Measurements from ENCODE around the gene CTBP2.

DNA sequence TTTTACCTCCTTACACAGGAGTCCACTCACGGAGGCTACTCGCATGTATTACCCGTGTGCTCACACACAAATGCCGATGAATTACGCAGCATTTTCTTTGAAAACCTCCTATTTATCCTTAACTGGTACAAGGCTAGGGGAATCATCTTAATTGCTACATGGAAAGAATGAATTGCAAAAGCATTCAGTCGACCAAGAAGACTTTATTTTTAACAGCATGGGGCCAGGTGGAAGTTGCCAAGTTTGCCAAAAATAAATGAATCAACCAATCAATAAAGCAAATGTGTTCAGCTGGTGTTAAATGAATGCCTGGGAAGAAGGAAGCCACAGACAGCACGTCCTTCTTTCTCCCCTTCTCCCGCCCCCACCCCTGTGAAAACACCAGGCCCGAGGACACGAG is 55.8 kb downstream of the CTBP2 start:
- no peak for TF ChIP-seq ZNF24 (IDR thresholded peaks at IDR 0.05)
- TF ChIP-seq, protein P1, sequence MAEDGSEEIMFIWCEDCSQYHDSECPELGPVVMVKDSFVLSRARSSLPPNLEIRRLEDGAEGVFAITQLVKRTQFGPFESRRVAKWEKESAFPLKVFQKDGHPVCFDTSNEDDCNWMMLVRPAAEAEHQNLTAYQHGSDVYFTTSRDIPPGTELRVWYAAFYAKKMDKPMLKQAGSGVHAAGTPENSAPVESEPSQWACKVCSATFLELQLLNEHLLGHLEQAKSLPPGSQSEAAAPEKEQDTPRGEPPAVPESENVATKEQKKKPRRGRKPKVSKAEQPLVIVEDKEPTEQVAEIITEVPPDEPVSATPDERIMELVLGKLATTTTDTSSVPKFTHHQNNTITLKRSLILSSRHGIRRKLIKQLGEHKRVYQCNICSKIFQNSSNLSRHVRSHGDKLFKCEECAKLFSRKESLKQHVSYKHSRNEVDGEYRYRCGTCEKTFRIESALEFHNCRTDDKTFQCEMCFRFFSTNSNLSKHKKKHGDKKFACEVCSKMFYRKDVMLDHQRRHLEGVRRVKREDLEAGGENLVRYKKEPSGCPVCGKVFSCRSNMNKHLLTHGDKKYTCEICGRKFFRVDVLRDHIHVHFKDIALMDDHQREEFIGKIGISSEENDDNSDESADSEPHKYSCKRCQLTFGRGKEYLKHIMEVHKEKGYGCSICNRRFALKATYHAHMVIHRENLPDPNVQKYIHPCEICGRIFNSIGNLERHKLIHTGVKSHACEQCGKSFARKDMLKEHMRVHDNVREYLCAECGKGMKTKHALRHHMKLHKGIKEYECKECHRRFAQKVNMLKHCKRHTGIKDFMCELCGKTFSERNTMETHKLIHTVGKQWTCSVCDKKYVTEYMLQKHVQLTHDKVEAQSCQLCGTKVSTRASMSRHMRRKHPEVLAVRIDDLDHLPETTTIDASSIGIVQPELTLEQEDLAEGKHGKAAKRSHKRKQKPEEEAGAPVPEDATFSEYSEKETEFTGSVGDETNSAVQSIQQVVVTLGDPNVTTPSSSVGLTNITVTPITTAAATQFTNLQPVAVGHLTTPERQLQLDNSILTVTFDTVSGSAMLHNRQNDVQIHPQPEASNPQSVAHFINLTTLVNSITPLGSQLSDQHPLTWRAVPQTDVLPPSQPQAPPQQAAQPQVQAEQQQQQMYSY (CRISPR knock-in tag; IDR thresholded peaks at IDR 0.05) = no peak
- TF ChIP-seq, protein P2, sequence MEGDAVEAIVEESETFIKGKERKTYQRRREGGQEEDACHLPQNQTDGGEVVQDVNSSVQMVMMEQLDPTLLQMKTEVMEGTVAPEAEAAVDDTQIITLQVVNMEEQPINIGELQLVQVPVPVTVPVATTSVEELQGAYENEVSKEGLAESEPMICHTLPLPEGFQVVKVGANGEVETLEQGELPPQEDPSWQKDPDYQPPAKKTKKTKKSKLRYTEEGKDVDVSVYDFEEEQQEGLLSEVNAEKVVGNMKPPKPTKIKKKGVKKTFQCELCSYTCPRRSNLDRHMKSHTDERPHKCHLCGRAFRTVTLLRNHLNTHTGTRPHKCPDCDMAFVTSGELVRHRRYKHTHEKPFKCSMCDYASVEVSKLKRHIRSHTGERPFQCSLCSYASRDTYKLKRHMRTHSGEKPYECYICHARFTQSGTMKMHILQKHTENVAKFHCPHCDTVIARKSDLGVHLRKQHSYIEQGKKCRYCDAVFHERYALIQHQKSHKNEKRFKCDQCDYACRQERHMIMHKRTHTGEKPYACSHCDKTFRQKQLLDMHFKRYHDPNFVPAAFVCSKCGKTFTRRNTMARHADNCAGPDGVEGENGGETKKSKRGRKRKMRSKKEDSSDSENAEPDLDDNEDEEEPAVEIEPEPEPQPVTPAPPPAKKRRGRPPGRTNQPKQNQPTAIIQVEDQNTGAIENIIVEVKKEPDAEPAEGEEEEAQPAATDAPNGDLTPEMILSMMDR (IDR thresholded peaks at IDR 0.05 in 2 of 3, conservative IDR thresholded peaks at IDR 0.05 in 1 of 3; ENCODE audit: control insufficient read depth in 2 of 3, extremely low read depth in 1 of 3, insufficient read depth in 1 of 3, low read depth in 3 of 3, low read length in 3 of 3) = no peak
- TF ChIP-seq LARP7 (IDR thresholded peaks at IDR 0.05) = no peak
- no peak for TF ChIP-seq ZSCAN29 (IDR thresholded peaks at IDR 0.05)
- TF ChIP-seq, protein P3, sequence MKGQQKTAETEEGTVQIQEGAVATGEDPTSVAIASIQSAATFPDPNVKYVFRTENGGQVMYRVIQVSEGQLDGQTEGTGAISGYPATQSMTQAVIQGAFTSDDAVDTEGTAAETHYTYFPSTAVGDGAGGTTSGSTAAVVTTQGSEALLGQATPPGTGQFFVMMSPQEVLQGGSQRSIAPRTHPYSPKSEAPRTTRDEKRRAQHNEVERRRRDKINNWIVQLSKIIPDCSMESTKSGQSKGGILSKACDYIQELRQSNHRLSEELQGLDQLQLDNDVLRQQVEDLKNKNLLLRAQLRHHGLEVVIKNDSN (IDR thresholded peaks at IDR 0.05; ENCODE audit: borderline replicate concordance, extremely low read length, insufficient read depth, low read depth, low read length) = no peak
- no peak for TF ChIP-seq ESRRA (IDR thresholded peaks at IDR 0.05; ENCODE audit: low read length)
- no peak for TF ChIP-seq KAT2A (conservative IDR thresholded peaks at IDR 0.05; ENCODE audit: control insufficient read depth, low read depth, low read length)
- no peak for TF ChIP-seq EP300 (IDR thresholded peaks at IDR 0.05; ENCODE audit: borderline replicate concordance in 1 of 2, control insufficient read depth in 1 of 2, low read depth in 2 of 2, low read length in 2 of 2)
- TF ChIP-seq RAD21 (IDR thresholded peaks at IDR 0.05; ENCODE audit: insufficient read depth, low read depth, low read length) = no peak
- TF ChIP-seq HCFC1 (IDR thresholded peaks at IDR 0.05; ENCODE audit: low read length) = no peak
- TF ChIP-seq CREB1 (IDR thresholded peaks at IDR 0.05; ENCODE audit: low read depth) = no peak

Data from GM12878 (cell line).